ENCODE measurements around the gene SNX12.
A peak's percentile ranks its signal among the peaks of the same experiment; 100 is the strongest.

SNX12 gene

GRCh38 chrX:71098951-71099506 is 30.9 kb upstream of the SNX12 start:
- Mint-ChIP-seq H3K4me3 (no peak overlapping the region), H3K9me3 (no peaks in the 10 kb centered on the region), H3K4me1 (peaks cover 51% of the 10 kb centered on the region), H3K27me3 (no peaks in the 10 kb centered on the region), H3K27ac (peak overlapping the region; percentile 22), H3K36me3 (no peaks in the 10 kb centered on the region)
- ATAC-seq, result no peak

- peak overlapping the region; percentile 22 for H3K27ac Mint-ChIP-seq
- H3K4me3 Mint-ChIP-seq, result no peak overlapping the region
- H3K27me3 Mint-ChIP-seq, result no peaks in the 10 kb centered on the region
- peak; percentile 62 for ATAC-seq
- H3K4me1 Mint-ChIP-seq, result peaks cover 44% of the 10 kb centered on the region
- H3K36me3 Mint-ChIP-seq, result no peaks in the 10 kb centered on the region
- H3K9me3 Mint-ChIP-seq, result no peaks in the 10 kb centered on the region
Observed at GRCh38 chrX:71098302-71098701, 30.2 kb upstream of the SNX12 start.

- Mint-ChIP-seq H3K4me1 (peaks cover 33% of the 10 kb centered on the region), H3K36me3 (no peaks in the 10 kb centered on the region), H3K27ac (peak overlapping the region; percentile 98), H3K27me3 (no peaks in the 10 kb centered on the region), H3K9me3 (no peaks in the 10 kb centered on the region), H3K4me3 (peak overlapping the region; percentile 99)
- no peak for ATAC-seq
Observed at GRCh38 chrX:71096760-71097032, 28.6 kb upstream of the SNX12 start.

GRCh38 chrX:71095981-71096759 is 28.0 kb upstream of the SNX12 start:
- H3K9me3 Mint-ChIP-seq, result no peaks in the 10 kb centered on the region
- no peaks in the 10 kb centered on the region for H3K27me3 Mint-ChIP-seq
- H3K4me1 Mint-ChIP-seq, result peaks cover 28% of the 10 kb centered on the region
- ATAC-seq, result peak; percentile 71
- H3K27ac Mint-ChIP-seq, result peak overlapping the region; percentile 98
- H3K36me3 Mint-ChIP-seq, result no peaks in the 10 kb centered on the region
- peak overlapping the region; percentile 99 for H3K4me3 Mint-ChIP-seq

GRCh38 chrX:71095555-71095980 is 27.4 kb upstream of the SNX12 start, which contains the start of gene FOXO4:
FOXO4 (plus strand) TSS chrX:71095851; CDS start chrX:71096529, 678 bp downstream.
- H3K9me3 Mint-ChIP-seq, result no peaks in the 10 kb centered on the region
- peaks cover 24% of the 10 kb centered on the region for H3K4me1 Mint-ChIP-seq
- H3K27ac Mint-ChIP-seq, result peak within 1 kb of the TSS; percentile 98
- H3K4me3 Mint-ChIP-seq, result peak within 1 kb of the TSS; percentile 99
- peak; percentile 94 for ATAC-seq
- no peaks in the 10 kb centered on the region for H3K36me3 Mint-ChIP-seq
- H3K27me3 Mint-ChIP-seq, result no peaks in the 10 kb centered on the region

- Mint-ChIP-seq H3K4me3 (peak overlapping the region; percentile 99), H3K36me3 (no peaks in the 10 kb centered on the region), H3K9me3 (no peaks in the 10 kb centered on the region), H3K27me3 (no peaks in the 10 kb centered on the region), H3K4me1 (peaks cover 22% of the 10 kb centered on the region), H3K27ac (peak overlapping the region; percentile 98)
- no peak for ATAC-seq
Observed at GRCh38 chrX:71095033-71095432, 26.9 kb upstream of the SNX12 start.

GRCh38 chrX:71091263-71091662 is 23.1 kb upstream of the SNX12 start:
- Mint-ChIP-seq H3K27ac (no peak overlapping the region), H3K9me3 (no peaks in the 10 kb centered on the region), H3K4me1 (peaks cover 8% of the 10 kb centered on the region), H3K27me3 (no peaks in the 10 kb centered on the region), H3K36me3 (no peaks in the 10 kb centered on the region), H3K4me3 (no peak overlapping the region)
- no peak for ATAC-seq

GRCh38 chrX:71085900-71086299 is 17.8 kb upstream of the SNX12 start:
- H3K9me3 Mint-ChIP-seq, result no peaks in the 10 kb centered on the region
- no peak overlapping the region for H3K27ac Mint-ChIP-seq
- H3K27me3 Mint-ChIP-seq, result no peaks in the 10 kb centered on the region
- no peaks in the 10 kb centered on the region for H3K36me3 Mint-ChIP-seq
- ATAC-seq, result no peak
- H3K4me3 Mint-ChIP-seq, result no peak overlapping the region
- no peaks in the 10 kb centered on the region for H3K4me1 Mint-ChIP-seq

GRCh38 chrX:71082822-71083221 is 14.7 kb upstream of the SNX12 start:
- no peaks in the 10 kb centered on the region for H3K4me1 Mint-ChIP-seq
- no peak for ATAC-seq

GRCh38 chrX:71082124-71082647 is 14.1 kb upstream of the SNX12 start:
- no peak for ATAC-seq
- H3K4me1 Mint-ChIP-seq, result no peaks in the 10 kb centered on the region

More at GRCh38 chrX:71082822-71083221, 14.7 kb upstream of the SNX12 start:
- Mint-ChIP-seq H3K27ac (no peak overlapping the region), H3K36me3 (no peaks in the 10 kb centered on the region), H3K9me3 (no peaks in the 10 kb centered on the region), H3K4me3 (no peak overlapping the region), H3K27me3 (no peaks in the 10 kb centered on the region)

GRCh38 chrX:71081330-71082123 is 13.4 kb upstream of the SNX12 start:
- H3K4me3 Mint-ChIP-seq, result no peak overlapping the region
- no peaks in the 10 kb centered on the region for H3K27me3 Mint-ChIP-seq
- no peaks in the 10 kb centered on the region for H3K4me1 Mint-ChIP-seq
- no peak for ATAC-seq
- H3K27ac Mint-ChIP-seq, result no peak overlapping the region
- H3K9me3 Mint-ChIP-seq, result no peaks in the 10 kb centered on the region
- no peaks in the 10 kb centered on the region for H3K36me3 Mint-ChIP-seq

More at GRCh38 chrX:71082124-71082647, 14.1 kb upstream of the SNX12 start:
- Mint-ChIP-seq H3K36me3 (no peaks in the 10 kb centered on the region), H3K27me3 (no peaks in the 10 kb centered on the region), H3K4me3 (no peak overlapping the region), H3K9me3 (no peaks in the 10 kb centered on the region), H3K27ac (no peak overlapping the region)

GRCh38 chrX:71070531-71070930 is 2.4 kb upstream of the SNX12 start:
- no peak overlapping the region for H3K27ac Mint-ChIP-seq
- no peaks in the 10 kb centered on the region for H3K27me3 Mint-ChIP-seq
- peaks cover 5% of the 10 kb centered on the region for H3K4me1 Mint-ChIP-seq
- no peak overlapping the region for H3K4me3 Mint-ChIP-seq
- H3K9me3 Mint-ChIP-seq, result no peaks in the 10 kb centered on the region
- no peaks in the 10 kb centered on the region for H3K36me3 Mint-ChIP-seq
- no peak for ATAC-seq

- ATAC-seq, result no peak
- Mint-ChIP-seq H3K4me1 (peaks cover 11% of the 10 kb centered on the region), H3K9me3 (no peaks in the 10 kb centered on the region), H3K27ac (peak overlapping the region; percentile 81), H3K4me3 (peak overlapping the region; percentile 87), H3K27me3 (no peaks in the 10 kb centered on the region), H3K36me3 (peaks cover 8% of the 10 kb centered on the region)
Observed at GRCh38 chrX:71067712-71068043, 456 bp downstream of the SNX12 start.

GRCh38 chrX:71067089-71067488 is 1.0 kb downstream of the SNX12 start:
- peaks cover 11% of the 10 kb centered on the region for H3K36me3 Mint-ChIP-seq
- H3K27ac Mint-ChIP-seq, result peak overlapping the region; percentile 81
- H3K4me1 Mint-ChIP-seq, result peaks cover 11% of the 10 kb centered on the region
- no peak for ATAC-seq
- no peaks in the 10 kb centered on the region for H3K27me3 Mint-ChIP-seq
- no peaks in the 10 kb centered on the region for H3K9me3 Mint-ChIP-seq
- peak overlapping the region; percentile 87 for H3K4me3 Mint-ChIP-seq

- no peaks in the 10 kb centered on the region for H3K9me3 Mint-ChIP-seq
- H3K36me3 Mint-ChIP-seq, result peaks cover 40% of the 10 kb centered on the region
- H3K4me3 Mint-ChIP-seq, result no peak overlapping the region
- ATAC-seq, result no peak
- H3K4me1 Mint-ChIP-seq, result peaks cover 21% of the 10 kb centered on the region
- no peaks in the 10 kb centered on the region for H3K27me3 Mint-ChIP-seq
- no peak overlapping the region for H3K27ac Mint-ChIP-seq
Observed at GRCh38 chrX:71060127-71060526, 8.0 kb downstream of the SNX12 start.
